ENCODE measurements around the gene CABP1.

DNA sequence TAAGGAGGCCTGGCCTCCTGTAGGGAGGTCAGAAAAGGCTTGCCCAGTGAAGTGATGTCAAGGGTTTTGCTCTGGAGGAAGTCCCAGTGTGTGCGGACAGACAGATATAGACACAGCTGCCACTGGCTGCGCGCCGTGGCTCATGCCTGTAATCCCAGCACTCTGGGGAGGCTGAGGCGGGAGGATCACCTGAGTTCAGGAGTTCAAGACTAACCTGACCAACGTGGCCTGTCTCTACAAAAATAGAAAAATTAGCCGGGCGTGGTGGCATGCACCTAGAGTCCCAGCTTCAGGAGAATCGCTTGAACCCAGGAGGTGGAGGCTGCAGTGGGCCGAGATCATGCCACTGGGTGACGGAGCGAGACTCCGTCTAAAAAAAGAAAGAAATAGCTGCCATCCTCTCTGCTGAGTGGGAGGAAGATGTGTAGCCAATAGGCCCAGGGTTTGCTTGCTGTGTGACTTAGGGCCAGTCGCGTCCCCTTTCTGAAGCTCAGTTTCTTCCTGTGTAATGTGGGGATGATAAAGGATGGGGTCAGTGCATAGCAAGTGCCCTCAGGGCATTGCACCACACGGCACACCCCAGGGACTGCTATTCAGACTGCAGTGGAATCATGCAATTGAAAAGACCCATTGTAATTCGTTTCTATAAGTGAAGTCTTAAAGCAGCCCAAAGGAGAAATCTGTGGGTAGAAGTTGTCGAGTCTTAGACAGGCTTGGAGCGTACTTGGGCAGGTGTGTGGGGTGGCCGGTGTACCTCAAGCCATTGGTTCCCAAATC is 27.9 kb downstream of the CABP1 start:
- TF ChIP-seq POLR2AphosphoS5 (IDR thresholded peaks at IDR 0.05), result no peak
- TF ChIP-seq, protein P1, sequence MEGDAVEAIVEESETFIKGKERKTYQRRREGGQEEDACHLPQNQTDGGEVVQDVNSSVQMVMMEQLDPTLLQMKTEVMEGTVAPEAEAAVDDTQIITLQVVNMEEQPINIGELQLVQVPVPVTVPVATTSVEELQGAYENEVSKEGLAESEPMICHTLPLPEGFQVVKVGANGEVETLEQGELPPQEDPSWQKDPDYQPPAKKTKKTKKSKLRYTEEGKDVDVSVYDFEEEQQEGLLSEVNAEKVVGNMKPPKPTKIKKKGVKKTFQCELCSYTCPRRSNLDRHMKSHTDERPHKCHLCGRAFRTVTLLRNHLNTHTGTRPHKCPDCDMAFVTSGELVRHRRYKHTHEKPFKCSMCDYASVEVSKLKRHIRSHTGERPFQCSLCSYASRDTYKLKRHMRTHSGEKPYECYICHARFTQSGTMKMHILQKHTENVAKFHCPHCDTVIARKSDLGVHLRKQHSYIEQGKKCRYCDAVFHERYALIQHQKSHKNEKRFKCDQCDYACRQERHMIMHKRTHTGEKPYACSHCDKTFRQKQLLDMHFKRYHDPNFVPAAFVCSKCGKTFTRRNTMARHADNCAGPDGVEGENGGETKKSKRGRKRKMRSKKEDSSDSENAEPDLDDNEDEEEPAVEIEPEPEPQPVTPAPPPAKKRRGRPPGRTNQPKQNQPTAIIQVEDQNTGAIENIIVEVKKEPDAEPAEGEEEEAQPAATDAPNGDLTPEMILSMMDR (IDR thresholded peaks at IDR 0.05), result no peak
- TF ChIP-seq POLR2A (IDR thresholded peaks at IDR 0.05; ENCODE audit: low read depth), result no peak
